ENCODE results near the gene LITAF. TPM values are rescaled to one million over a fixed set of nuclear protein-coding genes. Genes with fewer than 3 reads are reported as not detected.
A peak's percentile ranks its signal among the peaks of the same experiment; 100 is the strongest.
"Not testable (repeated sequence)": the region's sequence is repeated elsewhere in the genome, so short reads cannot be mapped to it uniquely, and the experiment has no call there.

The LITAF gene
- total RNA-seq, 1 donor from 2014 or later, result 170 TPM

DNA sequence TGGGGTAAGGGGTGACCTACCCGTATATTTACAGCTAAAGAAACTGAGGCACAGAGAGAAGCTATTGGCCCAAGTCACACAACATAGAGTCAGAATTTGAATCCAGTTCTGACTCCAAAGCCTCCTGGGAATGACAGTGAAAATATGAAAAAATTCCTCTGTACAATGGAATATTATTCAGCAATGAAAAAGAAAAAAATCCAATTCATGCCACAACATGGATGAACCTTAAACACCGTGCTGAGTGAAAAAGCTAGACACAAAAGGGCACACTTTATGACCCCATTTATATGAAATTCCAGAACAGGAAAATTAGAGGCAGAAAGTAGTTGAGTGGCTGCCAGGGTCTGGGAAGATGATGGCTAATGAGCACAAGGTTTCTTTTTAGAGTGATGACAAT is 75.4 kb downstream of the LITAF start:
- intact Hi-C loops (cut with micrococcal nuclease), result no loop called here

GRCh38 chr16:11510178-11510973 is 76.3 kb downstream of the LITAF start:
- Mint-ChIP-seq H3K27ac (no peak overlapping the region), H3K4me1 (no peaks in the 10 kb centered on the region)
- intact Hi-C loops (cut with micrococcal nuclease), result no loop called here

More for the DNA sequence above, 75.4 kb downstream of the LITAF start:
- Mint-ChIP-seq H3K9me3 (no peaks in the 10 kb centered on the region), H3K4me3 (no peak overlapping the region), H3K36me3 (ENCODE audit: low read depth) (no peaks in the 10 kb centered on the region), H3K27me3 (no peaks in the 10 kb centered on the region), H3K4me1 (no peaks in the 10 kb centered on the region), H3K27ac (no peak overlapping the region)
- DNase-seq, result no peak

GRCh38 chr16:11507991-11508390 is 78.7 kb downstream of the LITAF start:
- no peaks in the 10 kb centered on the region for H3K36me3 Mint-ChIP-seq (ENCODE audit: low read depth)
- H3K27me3 Mint-ChIP-seq, result no peaks in the 10 kb centered on the region

More at GRCh38 chr16:11510178-11510973, 76.3 kb downstream of the LITAF start:
- no peak for DNase-seq
- Mint-ChIP-seq H3K27me3 (no peaks in the 10 kb centered on the region), H3K36me3 (ENCODE audit: low read depth) (no peaks in the 10 kb centered on the region), H3K4me3 (no peak overlapping the region), H3K9me3 (no peaks in the 10 kb centered on the region)

DNA sequence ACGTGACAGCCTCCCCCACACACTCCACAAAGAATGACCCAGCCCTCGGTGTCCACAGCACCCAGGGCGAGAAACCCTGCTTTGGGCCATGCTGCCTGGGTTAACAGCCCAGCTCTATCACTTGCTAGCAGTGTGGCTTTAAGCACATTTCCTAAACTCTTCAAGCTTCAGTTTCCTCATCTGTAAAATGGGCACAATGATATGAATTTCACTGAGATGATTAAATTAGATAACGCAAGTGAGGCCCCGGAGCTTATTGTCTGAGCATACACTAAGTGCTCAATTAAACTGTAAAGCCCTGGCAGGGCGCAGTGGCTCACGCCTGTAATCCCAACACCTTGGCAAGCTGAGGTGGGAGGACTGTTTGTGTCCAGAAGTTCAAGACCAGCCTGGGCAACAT is 79.4 kb downstream of the LITAF start:
- H3K36me3 Mint-ChIP-seq (ENCODE audit: low read depth), result no peaks in the 10 kb centered on the region
- intact Hi-C loops (cut with micrococcal nuclease), result no loop called here
- no peak overlapping the region for H3K4me3 Mint-ChIP-seq
- no peaks in the 10 kb centered on the region for H3K9me3 Mint-ChIP-seq
- no peak overlapping the region for H3K27ac Mint-ChIP-seq
- no peaks in the 10 kb centered on the region for H3K27me3 Mint-ChIP-seq
- no peaks in the 10 kb centered on the region for H3K4me1 Mint-ChIP-seq
- no peak for DNase-seq

More at GRCh38 chr16:11507991-11508390, 78.7 kb downstream of the LITAF start:
- Mint-ChIP-seq H3K4me3 (no peak overlapping the region), H3K27ac (no peak overlapping the region), H3K9me3 (no peaks in the 10 kb centered on the region), H3K4me1 (no peaks in the 10 kb centered on the region)
- no peak for DNase-seq
- intact Hi-C loops (cut with micrococcal nuclease), result no loop called here

DNA sequence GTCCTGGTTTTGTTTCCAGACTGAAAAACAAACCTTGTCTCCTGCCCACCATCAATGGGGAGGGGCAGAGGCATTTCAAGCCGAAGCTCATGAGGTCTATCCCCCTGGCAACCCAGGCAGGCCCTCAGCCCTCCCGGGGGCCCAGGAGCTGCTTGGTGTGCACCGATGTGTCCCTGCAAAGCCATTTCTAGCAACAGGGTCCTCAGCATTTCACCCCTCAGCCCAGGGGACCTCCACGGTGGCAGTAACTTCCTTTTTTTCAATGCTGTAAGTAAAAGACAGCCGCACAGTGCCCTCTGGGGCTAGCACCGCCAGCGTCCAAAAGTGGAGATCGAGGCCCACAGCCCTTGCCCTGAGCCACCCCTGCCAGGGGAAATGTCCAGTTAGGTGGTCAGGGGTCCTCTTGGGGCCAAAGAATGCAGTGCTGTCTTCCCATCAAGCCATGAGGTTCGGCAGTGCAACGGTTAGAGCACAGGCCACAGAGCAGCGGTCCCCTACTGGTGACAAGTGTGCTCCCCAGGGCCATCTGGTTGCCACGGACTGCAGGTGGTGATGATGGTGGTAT is 79.9 kb downstream of the LITAF start:
- Mint-ChIP-seq H3K27me3 (no peaks in the 10 kb centered on the region), H3K4me1 (no peaks in the 10 kb centered on the region), H3K4me3 (no peak overlapping the region), H3K36me3 (ENCODE audit: low read depth) (no peaks in the 10 kb centered on the region), H3K9me3 (no peaks in the 10 kb centered on the region), H3K27ac (no peak overlapping the region)
- intact Hi-C loops (cut with micrococcal nuclease), result no loop called here
- DNase-seq, result no peak

GRCh38 chr16:11504261-11504660 is 82.5 kb downstream of the LITAF start:
- H3K4me3 Mint-ChIP-seq; H3K4me1 Mint-ChIP-seq; intact Hi-C loops (cut with micrococcal nuclease); H3K27ac Mint-ChIP-seq; H3K36me3 Mint-ChIP-seq (ENCODE audit: low read depth); H3K9me3 Mint-ChIP-seq; H3K27me3 Mint-ChIP-seq; DNase-seq: not testable (repeated sequence)

GRCh38 chr16:11503566-11503965 is 83.2 kb downstream of the LITAF start:
- H3K27me3 Mint-ChIP-seq, result no peaks in the 10 kb centered on the region
- intact Hi-C loops (cut with micrococcal nuclease), result no loop called here
- H3K36me3 Mint-ChIP-seq (ENCODE audit: low read depth), result no peaks in the 10 kb centered on the region
- no peak overlapping the region for H3K4me3 Mint-ChIP-seq
- no peak for DNase-seq
- peaks cover 2% of the 10 kb centered on the region for H3K4me1 Mint-ChIP-seq
- H3K27ac Mint-ChIP-seq, result no peak overlapping the region
- no peaks in the 10 kb centered on the region for H3K9me3 Mint-ChIP-seq

DNA sequence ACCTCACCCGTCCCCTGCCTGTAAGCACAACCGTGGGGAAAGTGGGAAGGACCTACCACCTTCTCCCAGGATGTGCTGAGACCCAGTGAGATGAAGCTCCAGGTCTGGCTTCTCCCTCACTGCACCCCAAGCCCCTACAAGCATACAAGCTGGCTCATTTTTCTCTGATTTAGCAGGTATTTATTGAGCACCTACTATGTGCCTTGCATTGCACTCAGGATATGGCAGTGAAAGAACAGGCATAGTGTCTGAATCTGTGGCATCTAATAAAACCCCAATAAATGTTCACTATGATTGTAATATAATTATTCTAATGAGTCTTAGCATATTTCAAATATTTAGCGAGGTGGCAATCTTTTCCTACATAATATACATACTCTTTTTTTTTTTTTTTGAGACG is 84.5 kb downstream of the LITAF start:
- no peaks in the 10 kb centered on the region for H3K27me3 Mint-ChIP-seq
- no peaks in the 10 kb centered on the region for H3K36me3 Mint-ChIP-seq (ENCODE audit: low read depth)
- H3K4me1 Mint-ChIP-seq, result peaks cover 4% of the 10 kb centered on the region
- intact Hi-C loops (cut with micrococcal nuclease), result no loop called here
- no peak overlapping the region for H3K27ac Mint-ChIP-seq
- H3K4me3 Mint-ChIP-seq, result no peak overlapping the region
- no peak for DNase-seq
- no peaks in the 10 kb centered on the region for H3K9me3 Mint-ChIP-seq

GRCh38 chr16:11501632-11502031 is 85.1 kb downstream of the LITAF start:
- H3K27me3 Mint-ChIP-seq, result no peaks in the 10 kb centered on the region
- no peaks in the 10 kb centered on the region for H3K9me3 Mint-ChIP-seq
- H3K4me1 Mint-ChIP-seq, result peaks cover 6% of the 10 kb centered on the region
- H3K4me3 Mint-ChIP-seq, result no peak overlapping the region
- intact Hi-C loops (cut with micrococcal nuclease), result no loop called here
- no peak for DNase-seq
- no peaks in the 10 kb centered on the region for H3K36me3 Mint-ChIP-seq (ENCODE audit: low read depth)
- H3K27ac Mint-ChIP-seq, result no peak overlapping the region

DNA sequence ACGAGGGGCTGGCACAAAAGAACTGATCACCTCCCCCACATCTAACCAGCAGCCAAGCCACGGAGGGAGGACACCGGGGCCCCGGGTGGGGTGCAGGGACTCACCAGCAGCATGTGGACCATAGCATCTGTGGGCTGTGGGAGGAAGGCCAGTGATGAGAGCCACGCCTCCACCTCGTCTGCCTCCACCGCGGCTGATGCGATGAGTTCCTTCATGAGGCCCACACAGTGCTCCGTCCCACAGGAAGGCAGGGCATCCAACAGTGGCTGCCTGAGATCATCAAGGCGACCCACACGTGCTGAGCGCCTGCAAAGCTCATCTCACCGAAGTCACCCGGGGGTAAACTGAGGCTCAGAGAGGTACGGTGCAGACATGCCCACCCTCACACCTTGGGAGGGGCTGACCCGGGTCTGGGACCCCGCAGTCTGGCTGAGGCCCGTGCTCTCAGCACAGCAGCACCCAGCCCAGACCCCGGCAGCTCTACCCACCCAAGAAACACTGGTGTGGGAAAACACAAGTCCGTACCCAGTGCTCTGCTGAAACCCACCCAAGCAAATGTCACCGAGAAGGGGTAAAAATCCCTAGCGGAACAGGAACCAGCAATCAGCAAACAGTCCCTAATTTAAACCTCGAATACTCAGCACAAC is 85.9 kb downstream of the LITAF start:
- no peak overlapping the region for H3K4me3 Mint-ChIP-seq
- no peaks in the 10 kb centered on the region for H3K9me3 Mint-ChIP-seq
- H3K27me3 Mint-ChIP-seq, result no peaks in the 10 kb centered on the region
- no peak for DNase-seq
- no peak overlapping the region for H3K27ac Mint-ChIP-seq
- no peaks in the 10 kb centered on the region for H3K36me3 Mint-ChIP-seq (ENCODE audit: low read depth)
- peaks cover 6% of the 10 kb centered on the region for H3K4me1 Mint-ChIP-seq
- intact Hi-C loops (cut with micrococcal nuclease), result no loop called here

DNA sequence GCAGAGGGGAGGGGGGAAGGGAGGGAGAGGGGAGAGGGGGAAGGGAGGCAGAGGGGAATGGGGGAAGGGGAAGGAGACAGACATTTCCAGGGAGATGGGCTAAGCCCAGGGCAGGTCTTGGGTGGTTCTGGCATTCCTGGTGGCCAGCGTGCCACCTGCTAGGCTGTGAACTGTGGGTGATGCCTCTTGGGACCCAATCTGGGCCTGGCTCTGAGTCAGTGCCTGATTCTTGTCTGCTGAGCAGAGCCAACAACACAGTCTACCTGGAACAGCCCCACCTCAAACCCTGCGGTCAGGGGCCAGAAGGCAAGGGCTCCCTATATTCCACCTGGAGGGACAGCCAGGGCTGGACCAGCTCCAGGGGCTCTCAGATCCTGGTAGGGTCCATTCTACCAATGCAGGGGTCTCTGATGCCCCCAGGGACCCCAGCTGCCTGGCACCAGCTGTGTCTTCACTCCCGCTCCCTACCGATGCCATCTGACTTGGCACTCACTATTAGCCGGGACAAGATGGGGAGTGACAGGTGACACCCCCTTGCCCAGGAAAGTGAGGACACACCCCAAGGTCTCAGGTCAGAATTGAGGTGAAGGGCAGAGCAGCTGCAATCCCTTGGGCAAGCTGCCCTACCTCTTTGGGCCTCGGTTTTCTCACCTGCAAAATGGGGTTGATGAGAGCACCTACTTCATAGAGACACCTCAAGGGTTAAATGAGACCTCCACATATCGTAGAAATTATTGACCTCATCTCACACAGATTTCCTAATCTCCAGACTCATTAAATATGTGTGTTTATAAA is 87.2 kb downstream of the LITAF start:
- Mint-ChIP-seq H3K4me3 (no peak overlapping the region), H3K9me3 (no peaks in the 10 kb centered on the region), H3K36me3 (ENCODE audit: low read depth) (no peaks in the 10 kb centered on the region), H3K4me1 (peaks cover 13% of the 10 kb centered on the region), H3K27ac (no peak overlapping the region), H3K27me3 (no peaks in the 10 kb centered on the region)
- DNase-seq, result no peak
- intact Hi-C loops (cut with micrococcal nuclease), result no loop called here

GRCh38 chr16:11498683-11499082 is 88.0 kb downstream of the LITAF start:
- DNase-seq, result no peak
- Mint-ChIP-seq H3K4me1 (peaks cover 13% of the 10 kb centered on the region), H3K4me3 (no peak overlapping the region), H3K27me3 (no peaks in the 10 kb centered on the region), H3K27ac (no peak overlapping the region), H3K36me3 (ENCODE audit: low read depth) (no peaks in the 10 kb centered on the region), H3K9me3 (no peaks in the 10 kb centered on the region)
- intact Hi-C loops (cut with micrococcal nuclease), result no loop called here

- no peak for DNase-seq
- H3K4me3 Mint-ChIP-seq, result no peak overlapping the region
- peaks cover 13% of the 10 kb centered on the region for H3K4me1 Mint-ChIP-seq
- H3K36me3 Mint-ChIP-seq (ENCODE audit: low read depth), result no peaks in the 10 kb centered on the region
- intact Hi-C loops (cut with micrococcal nuclease), result no loop called here
- peak overlapping the region; percentile 16 for H3K27ac Mint-ChIP-seq
- no peaks in the 10 kb centered on the region for H3K27me3 Mint-ChIP-seq
- no peaks in the 10 kb centered on the region for H3K9me3 Mint-ChIP-seq
These were observed 88.8 kb downstream of the LITAF start for GRCh38 chr16:11497851-11498289.

Data from activated CD4-positive, alpha-beta T cell treated with anti-CD3 and anti-CD28 coated beads, Interleukin-2, amount 10 ng/mL, durations not matched to agents 24 days and 14 days (primary cell).